Tibial artery (tissue), 4 donors: ENCODE measurements around the gene KLRK1.
"Not testable (repeated sequence)": the region's sequence is repeated elsewhere in the genome, so short reads cannot be mapped to it uniquely, and the experiment has no call there.

Source experiments
- DNase-seq, 2 donors: peaks; one replicate each; pipeline ENCODE4 v3.0.0-alpha.2; 2019
- H3K27ac ChIP-seq, 2 donors: fragments of 200-600 bp; sonication (generic) in 1 of 2; 1 replicate in 1 of 2; 2 replicates in 1 of 2; pipeline ENCODE4 v1.5.1; 2018 to 2019; ENCODE audit warnings: mild to moderate bottlenecking in 1 of 2
- H3K27me3 ChIP-seq, 2 donors: fragments of 200-600 bp; sonication (generic) in 1 of 2; one replicate each; pipeline versions ENCODE4 v1.5.1 to v1.6.0; 2016 to 2019
- H3K36me3 ChIP-seq, 3 donors: fragments of 200-600 bp; sonication (generic) in 2 of 3; one replicate each; pipeline ENCODE4 v1.5.1; 2016 to 2019; ENCODE audit warnings: mild to moderate bottlenecking in 2 of 3
- H3K4me1 ChIP-seq, 4 donors: fragments of 200-600 bp; sonication (generic) in 2 of 4; 1 replicate in 3 of 4; 2 replicates in 1 of 4; pipeline ENCODE4 v1.5.1; 2016 to 2019
- H3K4me3 ChIP-seq, 2 donors: fragments of 200-600 bp; sonication (generic) in 1 of 2; 1 replicate in 1 of 2; 2 replicates in 1 of 2; pipeline ENCODE4 v1.5.1; 2018 to 2019; ENCODE audit warnings: mild to moderate bottlenecking in 2 of 2
- H3K9me3 ChIP-seq, 3 donors: fragments of 200-600 bp; sonication (generic) in 1 of 3; one replicate each; pipeline ENCODE4 v1.5.1; 2016 to 2019
- intact Hi-C: fragments of 100-400 bp; cut with DNase I; formaldehyde crosslinking; loops from one replicate; pipeline ENCODE4 v1.15.0; 2023; ENCODE audit warnings: low total_unique reads
- TF ChIP-seq, protein P1 (sequence below), 2 experiments: fragments of 200-600 bp in 1 of 2; fragments of 450-650 bp in 1 of 2; IDR thresholded peaks; one replicate each; pipeline ENCODE4 v1.5.1; 2017 to 2019; ENCODE audit warnings: antibody characterized with exemption in 2 of 2, mild to moderate bottlenecking in 1 of 2, moderate library complexity in 1 of 2

Gene KLRK1

DNA sequence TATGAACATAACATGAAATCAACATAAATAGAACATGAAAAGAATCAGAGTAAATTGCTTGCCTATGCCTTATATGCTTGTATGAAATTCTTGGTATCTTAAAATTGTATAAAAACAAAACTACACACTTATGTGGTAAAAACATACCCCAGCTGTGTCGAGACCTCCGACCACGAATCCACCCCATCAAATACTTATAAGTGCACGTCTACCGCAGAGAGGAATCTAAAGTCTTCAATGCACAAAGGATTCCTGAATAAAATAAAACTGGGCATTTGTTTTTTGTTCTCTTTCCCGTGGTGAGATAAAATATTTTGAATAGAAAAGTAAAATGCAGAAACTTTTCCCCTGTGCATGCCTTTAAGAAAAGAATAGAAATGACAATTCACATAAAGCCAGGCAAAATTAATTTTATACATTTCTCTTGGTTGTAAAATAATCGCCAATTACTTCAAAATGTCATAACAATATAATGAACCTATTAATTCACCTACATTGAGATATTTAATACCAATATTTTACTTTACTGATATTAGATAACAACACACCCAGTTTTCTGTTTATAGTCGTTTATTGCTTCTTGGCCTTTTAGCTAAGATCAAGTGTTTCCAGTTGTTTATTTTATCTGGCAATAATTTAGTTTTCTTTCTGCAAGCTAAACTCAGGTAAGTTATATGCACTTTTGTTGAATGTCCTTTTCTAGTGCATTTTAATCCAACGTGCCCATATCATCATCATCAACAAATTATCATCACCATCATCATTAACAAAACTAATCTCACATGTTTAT lies 1.0 kb downstream of the KLRK1 start:
- Histone ChIP-seq H3K9me3 (no peaks in the 10 kb centered on the region), H3K4me3 (no peak overlapping the region), H3K36me3 (no peaks in the 10 kb centered on the region), H3K27ac (no peak overlapping the region), H3K27me3 (no peaks in the 10 kb centered on the region), H3K4me1 (peaks cover 0 to 8% (median 0%) of the 10 kb centered on the region in 4 donors)
- DNase-seq = no peak
- intact Hi-C loops = no loop called here
- TF ChIP-seq, protein P1, sequence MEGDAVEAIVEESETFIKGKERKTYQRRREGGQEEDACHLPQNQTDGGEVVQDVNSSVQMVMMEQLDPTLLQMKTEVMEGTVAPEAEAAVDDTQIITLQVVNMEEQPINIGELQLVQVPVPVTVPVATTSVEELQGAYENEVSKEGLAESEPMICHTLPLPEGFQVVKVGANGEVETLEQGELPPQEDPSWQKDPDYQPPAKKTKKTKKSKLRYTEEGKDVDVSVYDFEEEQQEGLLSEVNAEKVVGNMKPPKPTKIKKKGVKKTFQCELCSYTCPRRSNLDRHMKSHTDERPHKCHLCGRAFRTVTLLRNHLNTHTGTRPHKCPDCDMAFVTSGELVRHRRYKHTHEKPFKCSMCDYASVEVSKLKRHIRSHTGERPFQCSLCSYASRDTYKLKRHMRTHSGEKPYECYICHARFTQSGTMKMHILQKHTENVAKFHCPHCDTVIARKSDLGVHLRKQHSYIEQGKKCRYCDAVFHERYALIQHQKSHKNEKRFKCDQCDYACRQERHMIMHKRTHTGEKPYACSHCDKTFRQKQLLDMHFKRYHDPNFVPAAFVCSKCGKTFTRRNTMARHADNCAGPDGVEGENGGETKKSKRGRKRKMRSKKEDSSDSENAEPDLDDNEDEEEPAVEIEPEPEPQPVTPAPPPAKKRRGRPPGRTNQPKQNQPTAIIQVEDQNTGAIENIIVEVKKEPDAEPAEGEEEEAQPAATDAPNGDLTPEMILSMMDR (IDR thresholded peaks at IDR 0.05) = no peak

DNA sequence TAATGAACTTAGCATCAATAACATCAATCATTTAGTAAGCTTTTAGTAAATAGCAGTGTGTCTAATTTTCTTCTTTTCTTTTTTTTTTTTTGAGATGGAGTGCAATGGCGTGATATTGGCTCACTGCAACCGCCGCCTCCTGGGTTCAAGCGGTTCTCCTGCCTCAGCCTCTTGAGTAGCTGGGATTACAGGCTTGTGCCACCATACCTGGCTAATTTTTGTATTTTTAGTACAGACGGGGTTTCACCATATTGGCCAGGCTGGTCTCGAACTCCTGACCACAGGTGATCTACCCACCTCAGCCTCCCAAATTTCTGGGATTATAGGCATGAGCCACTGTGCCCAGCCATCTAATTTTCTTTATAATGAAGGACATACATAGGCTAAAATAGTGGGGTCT lies 2.3 kb downstream of the KLRK1 start:
- H3K9me3 ChIP-seq, H3K4me3 ChIP-seq, intact Hi-C loops, H3K27ac ChIP-seq, H3K4me1 ChIP-seq, H3K36me3 ChIP-seq, H3K27me3 ChIP-seq, DNase-seq: not testable (repeated sequence)

DNA sequence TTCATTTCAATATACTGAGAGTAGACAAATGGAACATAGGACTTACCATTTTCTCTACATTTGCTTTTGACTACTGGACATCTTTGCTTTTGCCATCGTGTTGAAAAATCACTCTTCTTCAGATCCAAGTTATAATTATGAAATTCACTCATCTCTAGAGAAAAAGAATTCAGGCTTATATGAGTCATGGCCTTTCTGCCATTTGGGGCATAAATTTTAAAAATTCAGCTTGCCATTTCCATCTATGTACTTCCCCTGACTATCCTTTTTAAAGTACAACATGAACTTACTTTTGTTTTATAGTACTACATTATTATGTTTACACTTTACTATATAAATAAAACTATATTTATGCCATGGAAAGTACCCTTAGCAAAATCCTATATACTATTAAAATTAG lies 3.0 kb downstream of the KLRK1 start:
- Histone ChIP-seq H3K9me3 (no peaks in the 10 kb centered on the region), H3K4me1 (peaks cover 0 to 2% (median 0%) of the 10 kb centered on the region in 4 donors), H3K4me3 (no peak overlapping the region), H3K27me3 (no peaks in the 10 kb centered on the region), H3K36me3 (no peaks in the 10 kb centered on the region), H3K27ac (no peak overlapping the region)
- DNase-seq = no peak
- TF ChIP-seq, protein P1 (IDR thresholded peaks at IDR 0.05) = no peak
- intact Hi-C loops = no loop called here

DNA sequence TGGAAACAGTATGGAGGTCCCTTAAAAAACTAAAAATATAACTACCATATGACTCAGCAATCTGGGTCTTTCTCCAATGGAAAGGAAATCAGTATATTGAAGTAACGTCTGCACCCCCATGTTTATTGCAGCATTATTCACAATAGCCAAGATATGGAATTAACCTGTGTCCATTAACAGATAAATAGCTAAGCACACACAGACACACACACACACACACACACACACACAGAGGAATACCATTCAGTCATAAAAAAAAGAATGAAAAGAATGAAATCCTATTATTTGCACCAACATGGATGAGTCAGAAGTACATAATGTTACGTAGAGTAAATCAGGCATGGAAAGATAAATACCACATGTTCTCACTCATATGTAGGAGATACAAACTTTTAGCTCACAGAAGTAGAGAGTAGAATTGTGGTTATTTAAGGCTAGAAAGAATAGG lies 4.7 kb downstream of the KLRK1 start:
- DNase-seq = no peak
- Histone ChIP-seq H3K36me3 (no peaks in the 10 kb centered on the region), H3K27ac (no peak overlapping the region), H3K4me3 (no peak overlapping the region), H3K27me3 (no peaks in the 10 kb centered on the region), H3K9me3 (no peaks in the 10 kb centered on the region), H3K4me1 (no peaks in the 10 kb centered on the region)
- intact Hi-C loops = no loop called here
- TF ChIP-seq, protein P1 (IDR thresholded peaks at IDR 0.05) = no peak

DNA sequence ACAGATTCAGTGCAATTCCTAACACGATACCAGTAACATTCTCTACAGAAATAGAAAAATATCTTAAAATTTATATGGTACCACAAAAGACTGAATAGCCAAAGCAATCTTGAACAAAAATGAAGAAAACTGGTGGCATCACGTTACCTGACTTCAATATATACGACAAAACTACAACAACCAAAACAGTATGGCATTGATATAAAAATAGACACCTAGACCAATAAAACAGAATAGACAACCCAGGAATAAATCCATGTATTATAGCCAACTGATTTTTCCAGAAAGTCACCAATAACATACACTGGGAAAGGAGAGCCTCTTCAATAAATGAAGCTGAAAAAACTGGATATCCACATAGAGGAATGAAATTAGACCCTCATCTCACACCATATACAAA lies 5.7 kb downstream of the KLRK1 start:
- H3K27ac ChIP-seq = no peak overlapping the region
- no peak for DNase-seq
- intact Hi-C loops = no loop called here

More for the DNA sequence above, 5.7 kb downstream of the KLRK1 start:
- no peaks in the 10 kb centered on the region for H3K27me3 ChIP-seq
- no peaks in the 10 kb centered on the region for H3K9me3 ChIP-seq
- no peaks in the 10 kb centered on the region for H3K4me1 ChIP-seq
- no peaks in the 10 kb centered on the region for H3K36me3 ChIP-seq
- H3K4me3 ChIP-seq = no peak overlapping the region
- TF ChIP-seq, protein P1 (IDR thresholded peaks at IDR 0.05) = no peak
